Vagina (tissue), 2 donors: ENCODE data around the gene AHCYL2. TPM values are rescaled to one million over a fixed set of nuclear protein-coding genes. Genes with fewer than 3 reads are reported as not detected.
"Not testable (repeated sequence)": the region's sequence is repeated elsewhere in the genome, so short reads cannot be mapped to it uniquely, and the experiment has no call there.

Source experiments
- DNase-seq, 2 donors: peaks; one replicate each; pipeline ENCODE4 v3.0.0-alpha.2; 2017; ENCODE audit errors: extremely low spot score in 2 of 2
- H3K27ac ChIP-seq: fragments of 200-600 bp; sonication (generic); one replicate; pipeline ENCODE4 v1.5.1; 2019
- H3K27me3 ChIP-seq: fragments of 200-600 bp; sonication (generic); one replicate; pipeline ENCODE4 v1.5.1; 2019
- H3K36me3 ChIP-seq, 2 donors: fragments of 200-600 bp; sonication (generic); one replicate each; pipeline ENCODE4 v1.5.1; 2017 to 2019
- H3K4me1 ChIP-seq: fragments of 200-600 bp; sonication (generic); one replicate; pipeline ENCODE4 v1.5.1; 2019
- H3K4me3 ChIP-seq, 2 donors: fragments of 200-600 bp; sonication (generic); 1 replicate in 1 of 2; 2 replicates in 1 of 2; pipeline ENCODE4 v1.5.1; 2016 to 2019
- H3K9me3 ChIP-seq: fragments of 200-600 bp; sonication (generic); one replicate; pipeline ENCODE4 v1.5.1; 2019
- CTCF ChIP-seq, 3 experiments: fragments of 450-650 bp in 2 of 3; fragments of 200-600 bp in 1 of 3; sonication (generic) in 1 of 3; IDR thresholded peaks; one replicate each; pipeline ENCODE4 v1.5.1; 2017 to 2019; ENCODE audit warnings: antibody characterized with exemption in 3 of 3, mild to moderate bottlenecking in 2 of 3, moderate library complexity in 2 of 3
- POLR2A ChIP-seq, 2 donors: fragments of 450-650 bp; IDR thresholded peaks; one replicate each; pipeline ENCODE4 v1.6.1; 2017; ENCODE audit warnings: antibody characterized with exemption in 2 of 2, mild to moderate bottlenecking in 2 of 2, moderate library complexity in 2 of 2
- POLR2AphosphoS5 ChIP-seq, 2 donors: sonication (generic); formaldehyde crosslinking; IDR thresholded peaks; one replicate each; pipeline ENCODE4 v1.9.0; 2017; ENCODE audit warnings: antibody characterized with exemption in 2 of 2, mild to moderate bottlenecking in 2 of 2, low read depth in 1 of 2; ENCODE audit not compliant: insufficient read depth in 1 of 2
- intact Hi-C: fragments of 100-400 bp; cut with DNase I; formaldehyde crosslinking; loops from one replicate; pipeline ENCODE4 v1.15.1; 2023
- total RNA-seq: library from RNA; depleted of rRNA; stranded (reverse); fragments of >200 nt; gene quantifications from one replicate; pipeline ENCODE4 v1.2.3, GENCODE V29; 2016

The AHCYL2 gene
- total RNA-seq, 1 donor from 2014 or later = 19.6 TPM

- intact Hi-C loops = loop anchor here (5.0 kb wide), 2 partner anchors 50 to 720 kb away; no protein-coding TSS in a partner anchor
- no peak overlapping the region for H3K27ac ChIP-seq
- no peaks in the 10 kb centered on the region for H3K27me3 ChIP-seq
- no peaks in the 10 kb centered on the region for H3K4me1 ChIP-seq
- DNase-seq = no peak
- H3K36me3 ChIP-seq = peaks cover 0 to 19% of the 10 kb centered on the region in 2 donors
- no peak for TF ChIP-seq CTCF (IDR thresholded peaks at IDR 0.05)
- H3K4me3 ChIP-seq = no peak overlapping the region
- H3K9me3 ChIP-seq = no peaks in the 10 kb centered on the region
These were observed 12.2 kb upstream of the AHCYL2 start for GRCh38 chr7:129212596-129212995.

GRCh38 chr7:129213828-129214227 lies 11.0 kb upstream of the AHCYL2 start:
- DNase-seq = no peak
- no peak overlapping the region for H3K4me3 ChIP-seq
- no peaks in the 10 kb centered on the region for H3K27me3 ChIP-seq
- TF ChIP-seq CTCF (IDR thresholded peaks at IDR 0.05) (no peak), POLR2AphosphoS5 (IDR thresholded peaks at IDR 0.05; ENCODE audit: insufficient read depth in 1 of 2, low read depth in 1 of 2) (no peak), POLR2A (IDR thresholded peaks at IDR 0.05) (no peak)
- peaks cover 0 to 19% of the 10 kb centered on the region in 2 donors for H3K36me3 ChIP-seq
- no peak overlapping the region for H3K27ac ChIP-seq
- intact Hi-C loops = loop anchor here (5.0 kb wide), 2 partner anchors 52 to 722 kb away; no protein-coding TSS in a partner anchor
- no peaks in the 10 kb centered on the region for H3K9me3 ChIP-seq
- no peaks in the 10 kb centered on the region for H3K4me1 ChIP-seq

- not testable (repeated sequence) for H3K27ac ChIP-seq, H3K4me1 ChIP-seq, H3K9me3 ChIP-seq, DNase-seq, H3K27me3 ChIP-seq, H3K4me3 ChIP-seq
- intact Hi-C loops = loop anchor here (5.0 kb wide), 1 partner anchor 257 kb away; no protein-coding TSS in a partner anchor
- peaks cover 0 to 14% of the 10 kb centered on the region in 2 donors for H3K36me3 ChIP-seq
These were observed 9.1 kb upstream of the AHCYL2 start for GRCh38 chr7:129215691-129216090.

- H3K9me3 ChIP-seq, H3K27ac ChIP-seq, H3K4me3 ChIP-seq, DNase-seq, H3K4me1 ChIP-seq, H3K27me3 ChIP-seq: not testable (repeated sequence)
- H3K36me3 ChIP-seq = peaks cover 0 to 14% of the 10 kb centered on the region in 2 donors
- intact Hi-C loops = loop anchor here (5.0 kb wide), 1 partner anchor 256 kb away; no protein-coding TSS in a partner anchor
These were observed 8.6 kb upstream of the AHCYL2 start for GRCh38 chr7:129216101-129216715.

GRCh38 chr7:129216821-129217416 lies 7.9 kb upstream of the AHCYL2 start:
- H3K4me1 ChIP-seq, H3K36me3 ChIP-seq, DNase-seq, H3K9me3 ChIP-seq, H3K27me3 ChIP-seq, H3K4me3 ChIP-seq, H3K27ac ChIP-seq: not testable (repeated sequence)
- intact Hi-C loops = loop anchor here (5.0 kb wide), 1 partner anchor 255 kb away; no protein-coding TSS in a partner anchor

GRCh38 chr7:129218514-129219062 lies 6.2 kb upstream of the AHCYL2 start:
- intact Hi-C loops = loop anchor here (5.0 kb wide), 1 partner anchor 254 kb away; no protein-coding TSS in a partner anchor
- Histone ChIP-seq H3K27ac (no peak overlapping the region), H3K4me3 (no peak overlapping the region), H3K9me3 (no peaks in the 10 kb centered on the region), H3K36me3 (no peaks in the 10 kb centered on the region), H3K27me3 (no peaks in the 10 kb centered on the region), H3K4me1 (no peaks in the 10 kb centered on the region)
- DNase-seq = no peak
- TF ChIP-seq POLR2A (IDR thresholded peaks at IDR 0.05) = no peak
- peak; percentile 77 to 90 (median 89) for TF ChIP-seq CTCF (IDR thresholded peaks at IDR 0.05)
- TF ChIP-seq POLR2AphosphoS5 (IDR thresholded peaks at IDR 0.05; ENCODE audit: insufficient read depth in 1 of 2, low read depth in 1 of 2) = peak in 1 of 2 donors; percentile 32

- H3K36me3 ChIP-seq, H3K4me3 ChIP-seq, H3K27me3 ChIP-seq, H3K9me3 ChIP-seq, H3K27ac ChIP-seq, DNase-seq, H3K4me1 ChIP-seq: not testable (repeated sequence)
- intact Hi-C loops = loop anchor here (5.0 kb wide), 1 partner anchor 253 kb away; no protein-coding TSS in a partner anchor
These were observed 5.7 kb upstream of the AHCYL2 start for GRCh38 chr7:129219166-129219565.
